GM23338 (cell line): ENCODE measurements around the gene ADAM15. TPM values are rescaled to one million over a fixed set of nuclear protein-coding genes. Genes with fewer than 3 reads are reported as not detected.

ENCODE experiments used
- ATAC-seq: fragments of 200-7000 bp; cut with Tn5 transposase; 3 replicates; pipeline ENCODE4 v1.9.1; 2020
- DNase-seq: peaks from one replicate; pipeline ENCODE4 v3.0.0-alpha.2; 2015; ENCODE audit warnings: low spot score
- H2AFZ ChIP-seq: fragments of 200-600 bp; sonication (generic); 2 replicates; pipeline ENCODE4 v1.8.0; 2016; ENCODE audit warnings: antibody characterized with exemption, mild to moderate bottlenecking, moderate library complexity
- H3F3A ChIP-seq: fragments of 200-600 bp; sonication (generic); replicated peaks from 2 replicates; pipeline ENCODE4 v1.8.0; 2017; ENCODE audit warnings: antibody characterized with exemption, mixed run types, low read depth
- H3K27ac ChIP-seq: fragments of 200-600 bp; sonication (generic); 2 replicates; pipeline ENCODE4 v1.6.1; 2016; ENCODE audit warnings: low read depth
- H3K27me3 ChIP-seq: fragments of 200-600 bp; sonication (generic); 2 replicates; pipeline ENCODE4 v1.8.0; 2016; ENCODE audit warnings: mild to moderate bottlenecking, mixed run types, moderate library complexity; ENCODE audit not compliant: insufficient read depth
- H3K36me3 ChIP-seq: fragments of 200-600 bp; sonication (generic); 2 replicates; pipeline ENCODE4 v1.8.0; 2016; ENCODE audit warnings: mild to moderate bottlenecking; ENCODE audit not compliant: insufficient read depth
- H3K4me1 ChIP-seq: fragments of 200-600 bp; sonication (generic); 2 replicates; pipeline ENCODE4 v1.8.0; 2016; ENCODE audit warnings: mild to moderate bottlenecking, moderate library complexity; ENCODE audit not compliant: insufficient read depth
- H3K4me2 ChIP-seq: fragments of 200-600 bp; sonication (generic); 2 replicates; pipeline ENCODE4 v1.7.1; 2017; ENCODE audit warnings: mixed run types
- H3K4me3 ChIP-seq: fragments of 200-600 bp; sonication (generic); 2 replicates; pipeline ENCODE4 v1.6.1; 2016; ENCODE audit warnings: mixed run types
- H3K79me2 ChIP-seq: fragments of 200-600 bp; sonication (generic); replicated peaks from 2 replicates; pipeline ENCODE4 v1.8.0; 2017; ENCODE audit warnings: mild to moderate bottlenecking; ENCODE audit not compliant: insufficient read depth
- H3K9me2 ChIP-seq: fragments of 200-600 bp; sonication (generic); 2 replicates; pipeline ENCODE4 v1.8.0; 2017; ENCODE audit not compliant: insufficient read depth
- H4K20me1 ChIP-seq: fragments of 200-600 bp; sonication (generic); replicated peaks from 2 replicates; pipeline ENCODE4 v1.8.0; 2017; ENCODE audit warnings: mild to moderate bottlenecking; ENCODE audit not compliant: insufficient read depth
- H3K27ac Mint-ChIP-seq: 2 replicates; pipeline ENCODE4 v1.8.0; 2020; ENCODE audit warnings: inconsistent platforms, mild to moderate bottlenecking, moderate library complexity, mixed read lengths
- H3K27me3 Mint-ChIP-seq: 3 replicates; pipeline ENCODE4 v1.8.0; 2022; ENCODE audit warnings: low read depth, mild to moderate bottlenecking, moderate library complexity, mixed read lengths, inconsistent platforms; ENCODE audit not compliant: insufficient read depth, poor library complexity
- H3K36me3 Mint-ChIP-seq: 3 replicates; pipeline ENCODE4 v1.8.0; 2021; ENCODE audit warnings: low read depth, mild to moderate bottlenecking, inconsistent platforms, moderate library complexity, mixed read lengths
- H3K4me1 Mint-ChIP-seq: 3 replicates; pipeline ENCODE4 v1.8.0; 2020; ENCODE audit warnings: mild to moderate bottlenecking, inconsistent platforms, mixed read lengths
- H3K4me3 Mint-ChIP-seq: 3 replicates; pipeline ENCODE4 v1.8.0; 2021; ENCODE audit warnings: moderate library complexity, mild to moderate bottlenecking, inconsistent platforms, mixed read lengths
- H3K9me3 Mint-ChIP-seq: 3 replicates; pipeline ENCODE4 v1.8.0; 2020; ENCODE audit warnings: moderate library complexity, mild to moderate bottlenecking, inconsistent platforms, mixed read lengths
- EZH2 ChIP-seq: fragments of 200-600 bp; sonication (generic); IDR thresholded peaks from one replicate; pipeline ENCODE4 v1.8.0; 2017; ENCODE audit warnings: antibody characterized with exemption, mild to moderate bottlenecking, low read depth; ENCODE audit not compliant: unreplicated experiment
- EZH2phosphoT487 ChIP-seq: fragments of 200-600 bp; sonication (generic); IDR thresholded peaks from one replicate; pipeline ENCODE4 v1.8.1; 2018; ENCODE audit warnings: antibody characterized with exemption; ENCODE audit not compliant: unreplicated experiment
- JUNB ChIP-seq: IDR thresholded peaks from one replicate; pipeline ENCODE4 v1.6.1; 2016; ENCODE audit warnings: antibody characterized with exemption; ENCODE audit not compliant: unreplicated experiment
- POLR2AphosphoS5 ChIP-seq: IDR thresholded peaks from 2 replicates; pipeline ENCODE4 v1.6.1; 2016; ENCODE audit warnings: antibody characterized with exemption, low read depth
- STAT1 ChIP-seq: IDR thresholded peaks from one replicate; pipeline ENCODE4 v1.6.1; 2016; ENCODE audit warnings: antibody characterized with exemption; ENCODE audit not compliant: unreplicated experiment
- ZNF114 ChIP-seq: fragments of 250-450 bp; sonication (Bioruptor Pico); IDR thresholded peaks from 2 replicates; pipeline ENCODE4 v1.5.0; 2020; ENCODE audit warnings: mild to moderate bottlenecking, moderate library complexity
- polyA plus RNA-seq: library from polyadenylated mRNA; unstranded; fragments of >200 nt; fragmentation: Nextera tagmentation; extraction: Ambion mirVana; gene quantifications from 2 replicates; pipeline ENCODE4 v1.2.1, GENCODE V29; 2016
- total RNA-seq: library from RNA; depleted of rRNA; stranded (reverse); fragments of >200 nt; shearing (Covaris generic); gene quantifications from 2 replicates; pipeline ENCODE4 v1.2.3, GENCODE V29; 2014
- TF ChIP-seq, protein P1 (sequence below): fragments of 250-450 bp; sonication (Bioruptor Pico); IDR thresholded peaks from 2 replicates; pipeline ENCODE4 v1.5.0; 2020; ENCODE audit warnings: mild to moderate bottlenecking, moderate library complexity
- TF ChIP-seq, protein P2 (sequence below): IDR thresholded peaks from 2 replicates; pipeline ENCODE4 v1.6.1; 2016; ENCODE audit warnings: antibody characterized with exemption
- TF ChIP-seq, protein P3 (sequence below): IDR thresholded peaks from one replicate; pipeline ENCODE4 v1.6.1; 2018; ENCODE audit warnings: antibody characterized with exemption; ENCODE audit not compliant: unreplicated experiment

ADAM15 gene
- total and polyA plus RNA-seq, 2 experiments from 2014 or later = 24.2 to 31.1 TPM

DNA sequence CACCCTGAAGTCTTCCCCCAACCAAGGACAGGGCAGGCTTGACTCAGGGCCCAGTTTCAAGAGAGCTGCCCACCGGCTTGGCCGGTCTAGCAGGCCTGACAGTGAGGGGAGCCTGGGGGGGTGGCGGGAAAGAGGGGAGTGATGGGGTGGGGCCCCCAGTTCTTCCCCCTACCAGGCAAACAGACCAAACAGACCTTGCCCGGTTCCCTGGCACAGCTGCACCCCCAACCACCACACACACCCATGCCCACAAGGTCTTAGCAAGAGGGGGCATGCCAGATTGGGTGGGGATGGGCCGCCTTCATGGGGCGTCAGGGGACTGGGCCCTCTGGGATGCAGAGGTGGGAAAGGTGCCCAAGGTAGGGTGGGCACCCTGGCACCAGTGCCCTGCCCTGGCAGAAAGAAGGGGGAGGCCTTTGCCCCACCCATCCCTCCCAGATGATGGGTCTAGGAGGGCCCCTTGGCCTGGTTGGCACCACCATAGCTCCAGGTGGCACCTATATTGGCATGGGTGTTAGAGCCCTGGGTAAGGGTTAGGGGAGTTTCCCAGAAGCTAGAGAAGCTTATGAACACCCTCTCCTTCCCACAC lies 39.6 kb upstream of the ADAM15 start (continued):
- TF ChIP-seq, protein P1, sequence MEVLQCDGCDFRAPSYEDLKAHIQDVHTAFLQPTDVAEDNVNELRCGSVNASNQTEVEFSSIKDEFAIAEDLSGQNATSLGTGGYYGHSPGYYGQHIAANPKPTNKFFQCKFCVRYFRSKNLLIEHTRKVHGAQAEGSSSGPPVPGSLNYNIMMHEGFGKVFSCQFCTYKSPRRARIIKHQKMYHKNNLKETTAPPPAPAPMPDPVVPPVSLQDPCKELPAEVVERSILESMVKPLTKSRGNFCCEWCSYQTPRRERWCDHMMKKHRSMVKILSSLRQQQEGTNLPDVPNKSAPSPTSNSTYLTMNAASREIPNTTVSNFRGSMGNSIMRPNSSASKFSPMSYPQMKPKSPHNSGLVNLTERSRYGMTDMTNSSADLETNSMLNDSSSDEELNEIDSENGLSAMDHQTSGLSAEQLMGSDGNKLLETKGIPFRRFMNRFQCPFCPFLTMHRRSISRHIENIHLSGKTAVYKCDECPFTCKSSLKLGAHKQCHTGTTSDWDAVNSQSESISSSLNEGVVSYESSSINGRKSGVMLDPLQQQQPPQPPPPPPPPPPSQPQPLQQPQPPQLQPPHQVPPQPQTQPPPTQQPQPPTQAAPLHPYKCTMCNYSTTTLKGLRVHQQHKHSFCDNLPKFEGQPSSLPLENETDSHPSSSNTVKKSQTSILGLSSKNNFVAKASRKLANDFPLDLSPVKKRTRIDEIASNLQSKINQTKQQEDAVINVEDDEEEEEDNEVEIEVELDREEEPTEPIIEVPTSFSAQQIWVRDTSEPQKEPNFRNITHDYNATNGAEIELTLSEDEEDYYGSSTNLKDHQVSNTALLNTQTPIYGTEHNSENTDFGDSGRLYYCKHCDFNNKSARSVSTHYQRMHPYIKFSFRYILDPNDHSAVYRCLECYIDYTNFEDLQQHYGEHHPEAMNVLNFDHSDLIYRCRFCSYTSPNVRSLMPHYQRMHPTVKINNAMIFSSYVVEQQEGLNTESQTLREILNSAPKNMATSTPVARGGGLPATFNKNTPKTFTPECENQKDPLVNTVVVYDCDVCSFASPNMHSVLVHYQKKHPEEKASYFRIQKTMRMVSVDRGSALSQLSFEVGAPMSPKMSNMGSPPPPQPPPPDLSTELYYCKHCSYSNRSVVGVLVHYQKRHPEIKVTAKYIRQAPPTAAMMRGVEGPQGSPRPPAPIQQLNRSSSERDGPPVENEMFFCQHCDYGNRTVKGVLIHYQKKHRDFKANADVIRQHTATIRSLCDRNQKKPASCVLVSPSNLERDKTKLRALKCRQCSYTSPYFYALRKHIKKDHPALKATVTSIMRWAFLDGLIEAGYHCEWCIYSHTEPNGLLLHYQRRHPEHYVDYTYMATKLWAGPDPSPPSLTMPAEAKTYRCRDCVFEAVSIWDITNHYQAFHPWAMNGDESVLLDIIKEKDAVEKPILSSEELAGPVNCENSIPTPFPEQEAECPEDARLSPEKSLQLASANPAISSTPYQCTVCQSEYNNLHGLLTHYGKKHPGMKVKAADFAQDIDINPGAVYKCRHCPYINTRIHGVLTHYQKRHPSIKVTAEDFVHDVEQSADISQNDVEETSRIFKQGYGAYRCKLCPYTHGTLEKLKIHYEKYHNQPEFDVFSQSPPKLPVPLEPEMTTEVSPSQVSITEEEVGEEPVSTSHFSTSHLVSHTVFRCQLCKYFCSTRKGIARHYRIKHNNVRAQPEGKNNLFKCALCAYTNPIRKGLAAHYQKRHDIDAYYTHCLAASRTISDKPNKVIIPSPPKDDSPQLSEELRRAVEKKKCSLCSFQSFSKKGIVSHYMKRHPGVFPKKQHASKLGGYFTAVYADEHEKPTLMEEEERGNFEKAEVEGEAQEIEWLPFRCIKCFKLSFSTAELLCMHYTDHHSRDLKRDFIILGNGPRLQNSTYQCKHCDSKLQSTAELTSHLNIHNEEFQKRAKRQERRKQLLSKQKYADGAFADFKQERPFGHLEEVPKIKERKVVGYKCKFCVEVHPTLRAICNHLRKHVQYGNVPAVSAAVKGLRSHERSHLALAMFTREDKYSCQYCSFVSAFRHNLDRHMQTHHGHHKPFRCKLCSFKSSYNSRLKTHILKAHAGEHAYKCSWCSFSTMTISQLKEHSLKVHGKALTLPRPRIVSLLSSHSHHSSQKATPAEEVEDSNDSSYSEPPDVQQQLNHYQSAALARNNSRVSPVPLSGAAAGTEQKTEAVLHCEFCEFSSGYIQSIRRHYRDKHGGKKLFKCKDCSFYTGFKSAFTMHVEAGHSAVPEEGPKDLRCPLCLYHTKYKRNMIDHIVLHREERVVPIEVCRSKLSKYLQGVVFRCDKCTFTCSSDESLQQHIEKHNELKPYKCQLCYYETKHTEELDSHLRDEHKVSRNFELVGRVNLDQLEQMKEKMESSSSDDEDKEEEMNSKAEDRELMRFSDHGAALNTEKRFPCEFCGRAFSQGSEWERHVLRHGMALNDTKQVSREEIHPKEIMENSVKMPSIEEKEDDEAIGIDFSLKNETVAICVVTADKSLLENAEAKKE (CRISPR knock-in tag) = no peak
- TF ChIP-seq JUNB = no peak
- TF ChIP-seq STAT1 = no peak
- TF ChIP-seq EZH2phosphoT487 = no peak

DNA sequence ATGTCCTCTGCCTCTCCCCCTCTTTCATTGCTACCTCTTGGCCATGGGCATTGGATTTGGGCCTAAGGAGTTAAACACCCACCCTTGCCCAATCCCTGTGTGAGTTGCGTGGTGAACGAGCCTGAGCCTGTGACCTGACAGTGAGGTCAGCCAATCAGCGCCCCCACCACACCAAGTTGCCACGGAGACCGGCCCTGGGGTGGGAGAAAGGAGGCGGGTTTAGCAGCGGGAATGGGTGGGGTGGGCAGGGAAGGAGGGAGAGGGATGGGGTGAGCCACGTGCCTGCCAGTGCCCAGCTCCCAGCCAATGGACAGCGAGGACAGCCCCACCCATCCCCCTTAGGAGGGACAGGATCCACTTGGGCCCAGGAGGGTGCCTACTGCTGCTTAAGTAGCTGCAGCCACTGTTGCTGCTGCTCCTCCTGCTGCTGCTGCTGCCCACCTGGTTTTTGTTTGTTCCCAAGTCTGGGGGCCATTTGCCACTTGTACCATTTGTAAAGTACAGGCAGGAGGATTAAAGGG lies 39.0 kb upstream of the ADAM15 start:
- peaks cover 22% of the 10 kb centered on the region for H3K27me3 Mint-ChIP-seq
- DNase-seq (peak; percentile 91), ATAC-seq (peak; percentile 70)
- H3F3A ChIP-seq = 0 out of 2 replicates have a peak, but pooled peaks cover 3% of the 10 kb centered on the region
- H3K9me2 ChIP-seq = no peaks in the 10 kb centered on the region
- H3K36me3 Mint-ChIP-seq = peaks cover 30% of the 10 kb centered on the region
- no peaks in the 10 kb centered on the region for H3K36me3 ChIP-seq
- peaks cover 56% of the 10 kb centered on the region for H3K4me1 Mint-ChIP-seq
- peak overlapping the region; percentile 55 for H3K4me3 Mint-ChIP-seq
- no peak overlapping the region for H3K27ac ChIP-seq
- no peaks in the 10 kb centered on the region for H3K9me3 Mint-ChIP-seq
- H4K20me1 ChIP-seq = peaks cover 7% of the 10 kb centered on the region
- no peaks in the 10 kb centered on the region for H3K27me3 ChIP-seq
- H2AFZ ChIP-seq = no peak overlapping the region
- peak overlapping the region; percentile 38; the same call in 1 of the 2 replicates for H3K4me3 ChIP-seq
- peaks cover 19% of the 10 kb centered on the region for H3K79me2 ChIP-seq
- H3K27ac Mint-ChIP-seq = peak overlapping the region; percentile 92
- H3K4me2 ChIP-seq = peak overlapping the region; percentile 80
- peaks cover 48% of the 10 kb centered on the region for H3K4me1 ChIP-seq
- TF ChIP-seq EZH2phosphoT487 (no peak), POLR2AphosphoS5 (peak; percentile 62; the same call in 1 of the 2 replicates), EZH2 (no peak), JUNB (no peak), ZNF114 (CRISPR knock-in tag) (no peak)
- TF ChIP-seq, protein P2, sequence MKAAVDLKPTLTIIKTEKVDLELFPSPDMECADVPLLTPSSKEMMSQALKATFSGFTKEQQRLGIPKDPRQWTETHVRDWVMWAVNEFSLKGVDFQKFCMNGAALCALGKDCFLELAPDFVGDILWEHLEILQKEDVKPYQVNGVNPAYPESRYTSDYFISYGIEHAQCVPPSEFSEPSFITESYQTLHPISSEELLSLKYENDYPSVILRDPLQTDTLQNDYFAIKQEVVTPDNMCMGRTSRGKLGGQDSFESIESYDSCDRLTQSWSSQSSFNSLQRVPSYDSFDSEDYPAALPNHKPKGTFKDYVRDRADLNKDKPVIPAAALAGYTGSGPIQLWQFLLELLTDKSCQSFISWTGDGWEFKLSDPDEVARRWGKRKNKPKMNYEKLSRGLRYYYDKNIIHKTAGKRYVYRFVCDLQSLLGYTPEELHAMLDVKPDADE = no peak
- TF ChIP-seq, protein P3, sequence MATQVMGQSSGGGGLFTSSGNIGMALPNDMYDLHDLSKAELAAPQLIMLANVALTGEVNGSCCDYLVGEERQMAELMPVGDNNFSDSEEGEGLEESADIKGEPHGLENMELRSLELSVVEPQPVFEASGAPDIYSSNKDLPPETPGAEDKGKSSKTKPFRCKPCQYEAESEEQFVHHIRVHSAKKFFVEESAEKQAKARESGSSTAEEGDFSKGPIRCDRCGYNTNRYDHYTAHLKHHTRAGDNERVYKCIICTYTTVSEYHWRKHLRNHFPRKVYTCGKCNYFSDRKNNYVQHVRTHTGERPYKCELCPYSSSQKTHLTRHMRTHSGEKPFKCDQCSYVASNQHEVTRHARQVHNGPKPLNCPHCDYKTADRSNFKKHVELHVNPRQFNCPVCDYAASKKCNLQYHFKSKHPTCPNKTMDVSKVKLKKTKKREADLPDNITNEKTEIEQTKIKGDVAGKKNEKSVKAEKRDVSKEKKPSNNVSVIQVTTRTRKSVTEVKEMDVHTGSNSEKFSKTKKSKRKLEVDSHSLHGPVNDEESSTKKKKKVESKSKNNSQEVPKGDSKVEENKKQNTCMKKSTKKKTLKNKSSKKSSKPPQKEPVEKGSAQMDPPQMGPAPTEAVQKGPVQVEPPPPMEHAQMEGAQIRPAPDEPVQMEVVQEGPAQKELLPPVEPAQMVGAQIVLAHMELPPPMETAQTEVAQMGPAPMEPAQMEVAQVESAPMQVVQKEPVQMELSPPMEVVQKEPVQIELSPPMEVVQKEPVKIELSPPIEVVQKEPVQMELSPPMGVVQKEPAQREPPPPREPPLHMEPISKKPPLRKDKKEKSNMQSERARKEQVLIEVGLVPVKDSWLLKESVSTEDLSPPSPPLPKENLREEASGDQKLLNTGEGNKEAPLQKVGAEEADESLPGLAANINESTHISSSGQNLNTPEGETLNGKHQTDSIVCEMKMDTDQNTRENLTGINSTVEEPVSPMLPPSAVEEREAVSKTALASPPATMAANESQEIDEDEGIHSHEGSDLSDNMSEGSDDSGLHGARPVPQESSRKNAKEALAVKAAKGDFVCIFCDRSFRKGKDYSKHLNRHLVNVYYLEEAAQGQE = peak; percentile 22
